Hepatic stellate cell (primary cell): Measurements from ENCODE around the gene MSANTD2.

Source experiments
- DNase-seq: peaks from one replicate; pipeline ENCODE4 v3.0.0; 2011; ENCODE audit warnings: low spot score

The MSANTD2 gene

DNA sequence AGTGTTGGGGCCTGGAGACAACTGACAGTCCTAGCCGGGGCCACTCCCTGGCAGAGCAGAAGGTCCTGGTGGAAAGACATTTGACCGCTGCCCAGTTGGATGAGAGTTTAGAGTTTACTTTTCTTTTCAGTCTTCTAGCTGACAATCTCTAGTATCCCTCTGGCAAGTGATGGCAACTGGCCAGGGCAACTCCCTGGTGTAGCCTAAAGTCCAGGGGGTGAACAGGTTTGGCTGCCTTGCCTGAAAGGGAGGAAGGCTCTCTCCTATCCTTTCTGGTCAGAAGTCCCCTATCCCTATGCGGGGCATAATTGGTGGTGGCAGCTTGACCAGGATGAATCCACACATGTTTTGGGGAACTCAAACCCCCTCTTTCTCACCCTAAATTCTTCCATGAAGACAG lies 16.8 kb upstream of the MSANTD2 start:
- DNase-seq: no peak

DNA sequence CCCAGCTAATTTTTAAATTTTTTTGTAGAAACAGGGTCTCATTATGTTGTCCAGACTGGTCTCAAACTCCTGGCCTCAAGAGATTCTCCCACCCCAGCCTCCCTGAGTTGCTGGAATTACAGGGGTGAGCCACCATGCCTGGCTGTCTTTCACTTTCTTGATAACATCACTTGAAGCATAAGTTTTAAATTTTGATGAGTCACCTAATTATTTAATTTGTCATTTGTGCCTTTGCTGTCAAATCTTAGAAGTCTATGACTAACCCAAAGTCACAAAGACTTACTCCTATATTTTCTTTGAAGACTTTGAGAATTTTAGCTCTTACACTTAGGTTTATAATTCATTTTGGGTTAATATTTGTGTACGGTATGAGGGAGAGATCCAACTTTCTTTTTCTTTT lies 14.5 kb upstream of the MSANTD2 start:
- DNase-seq: no peak

DNA sequence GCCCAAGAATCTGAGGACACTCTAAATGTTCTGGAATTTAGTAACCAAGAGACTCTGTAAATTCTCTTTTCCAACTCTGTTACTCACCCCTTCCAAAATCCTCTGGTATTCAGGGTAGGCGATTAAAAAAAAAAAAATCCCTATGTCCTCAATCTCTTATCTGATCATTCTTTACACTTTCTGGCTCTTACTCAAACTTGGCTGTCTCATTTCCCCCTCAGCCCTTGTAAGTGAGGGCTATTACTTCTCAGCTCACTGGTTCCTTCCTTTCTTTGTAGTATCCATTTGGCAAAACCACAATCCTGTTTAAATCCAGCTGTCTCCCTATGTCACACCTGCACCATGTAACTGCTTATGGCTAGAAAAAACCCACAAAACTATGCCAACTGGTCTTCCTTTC lies 12.7 kb upstream of the MSANTD2 start:
- no peak for DNase-seq

- no peak for DNase-seq
Measured at GRCh38 chr11:124811399-124812125, 11.4 kb upstream of the MSANTD2 start.

DNA sequence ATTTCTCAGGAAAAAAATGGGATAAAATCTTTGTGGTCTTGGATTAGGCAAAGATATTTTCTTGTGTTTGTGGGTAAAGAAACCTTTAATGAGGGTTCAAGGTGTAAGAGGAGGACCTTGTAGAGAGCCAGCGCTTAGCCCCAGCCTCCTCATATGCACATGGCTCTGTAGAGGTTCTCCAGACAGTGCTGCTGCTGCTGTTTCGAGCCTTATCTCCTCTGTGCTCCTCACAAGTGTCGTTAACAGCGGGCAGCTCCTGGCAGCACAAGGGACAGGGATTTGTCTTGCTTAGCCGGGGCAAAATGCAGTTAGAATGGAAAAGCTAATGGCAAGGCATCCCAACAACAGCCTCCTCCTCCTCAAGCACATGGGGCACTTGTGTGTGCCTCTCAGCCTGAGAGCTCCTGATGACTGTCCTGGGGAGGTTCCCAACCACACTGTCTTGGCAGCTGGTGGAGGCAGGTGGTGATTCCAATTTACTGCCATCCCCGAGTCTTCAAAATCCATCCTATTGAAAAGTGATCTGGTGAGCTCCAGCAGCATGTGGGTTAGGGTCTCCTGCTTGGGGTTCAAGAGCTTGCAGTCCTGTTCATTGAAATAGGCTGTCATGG lies 7.6 kb upstream of the MSANTD2 start:
- no peak for DNase-seq

- no peak for DNase-seq
Measured at GRCh38 chr11:124807201-124807600, 7.0 kb upstream of the MSANTD2 start.

- no peak for DNase-seq
Measured at GRCh38 chr11:124804884-124805283, 4.7 kb upstream of the MSANTD2 start.

DNA sequence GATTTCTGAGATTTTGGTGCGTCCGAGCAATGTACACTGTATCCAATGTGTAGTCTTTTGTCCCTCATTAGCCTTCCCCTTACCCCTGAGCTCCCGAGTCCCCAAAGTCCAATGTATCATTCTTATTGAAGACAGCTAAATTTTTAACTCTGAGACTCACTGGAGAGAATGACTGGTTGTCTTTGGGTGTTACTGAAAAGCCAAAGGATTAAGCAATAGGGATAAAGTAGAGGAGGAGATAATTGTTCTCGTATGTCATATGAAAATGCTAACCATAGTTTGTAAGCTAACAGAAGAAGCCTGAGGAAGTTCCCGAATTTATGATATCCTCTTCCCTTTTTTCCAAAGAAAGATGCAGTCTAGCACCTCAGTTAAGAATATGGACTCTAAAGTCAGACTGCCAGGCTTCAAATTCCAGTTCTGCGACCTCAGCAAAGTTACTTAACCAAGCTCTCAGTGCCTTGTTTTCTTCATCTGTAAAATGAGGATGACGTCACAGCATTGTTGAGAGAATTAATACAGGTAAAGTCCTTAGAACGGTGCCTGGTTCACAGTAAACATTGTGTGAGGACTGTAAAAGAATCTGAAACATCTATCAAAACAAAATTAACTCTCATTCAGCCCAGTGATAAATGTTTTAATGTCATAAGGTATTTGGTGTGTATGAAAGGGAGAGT lies 1.6 kb upstream of the MSANTD2 start:
- no peak for DNase-seq

DNA sequence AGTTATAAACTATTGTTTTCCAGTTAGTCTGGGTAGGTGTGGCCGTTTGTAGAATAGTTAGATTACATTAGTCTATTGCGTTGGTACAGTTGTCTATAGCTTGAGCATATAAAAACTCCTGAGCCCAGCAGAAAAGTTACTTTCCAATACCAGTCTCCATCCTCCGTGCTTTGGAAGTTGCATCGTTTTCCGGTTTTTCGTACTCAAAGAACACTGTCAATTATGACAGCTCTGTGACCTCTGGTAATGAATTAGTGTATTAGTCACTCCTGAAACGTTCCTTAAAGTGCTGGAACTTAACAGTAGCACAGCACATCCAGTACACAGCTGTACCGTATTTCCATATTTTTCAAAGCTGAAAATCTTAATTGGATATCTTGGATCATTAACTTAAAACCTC lies 808 bp upstream of the MSANTD2 start:
- peak; percentile 14 for DNase-seq

DNA sequence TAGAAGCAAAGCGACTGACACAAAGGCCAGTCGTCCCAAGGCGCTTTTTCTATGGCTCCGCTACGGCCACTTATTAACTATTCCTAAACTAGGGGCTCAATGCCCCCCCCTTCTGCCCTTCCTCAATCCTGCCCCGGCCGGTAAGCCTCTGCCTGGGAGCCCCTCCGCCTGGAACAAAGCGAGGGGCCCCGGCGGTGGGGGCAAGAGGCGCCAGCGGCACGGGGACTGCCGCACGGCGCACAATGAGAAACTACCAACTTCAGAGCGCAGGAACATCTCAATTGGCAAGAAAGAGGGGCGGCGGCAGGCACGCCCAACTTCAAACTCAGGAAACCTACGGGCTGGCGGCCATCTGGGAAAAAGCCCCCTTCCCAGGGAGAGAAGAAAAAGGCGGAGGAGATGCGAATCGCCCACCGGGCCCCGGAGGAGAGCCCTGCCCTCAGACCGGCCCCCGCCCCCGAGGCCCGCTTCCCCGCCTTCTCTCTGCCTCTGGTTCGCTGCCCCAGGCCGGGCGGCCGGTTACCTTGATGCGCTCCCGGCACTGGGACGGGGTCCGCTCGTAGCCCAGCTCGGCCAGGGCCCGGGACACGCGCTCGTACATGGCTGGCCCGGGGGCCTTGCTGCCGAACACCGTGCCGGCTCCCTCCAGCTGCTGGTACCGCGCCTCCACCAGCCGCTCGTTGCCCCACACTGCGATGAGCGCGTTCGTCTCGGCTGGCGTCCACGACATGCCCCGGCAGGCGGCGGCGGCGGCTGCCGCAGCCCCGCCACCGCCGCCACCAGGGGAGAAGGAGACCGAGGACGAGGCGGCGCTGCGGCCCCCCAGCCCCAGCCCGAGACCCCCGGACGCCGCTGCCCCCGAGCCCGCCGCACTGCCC lies 619 bp downstream of the MSANTD2 start:
- peak; percentile 27 for DNase-seq

DNA sequence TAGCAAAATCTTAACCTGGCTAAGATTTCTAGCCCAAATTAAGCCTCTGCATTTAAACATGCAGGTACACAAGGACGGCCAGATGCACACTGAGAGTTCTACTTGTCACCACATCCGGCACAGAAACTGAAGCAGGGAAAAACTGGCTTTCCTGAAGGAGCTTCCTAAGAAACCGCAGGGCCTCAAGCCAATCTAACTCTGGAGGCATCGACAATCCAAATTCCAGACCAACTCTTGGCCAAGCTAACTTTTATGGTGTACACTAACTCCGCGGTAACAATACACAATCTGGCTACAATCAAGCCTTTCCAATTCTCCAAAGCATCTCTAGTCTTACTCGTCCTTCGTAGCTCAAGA lies 1.2 kb downstream of the MSANTD2 start:
- DNase-seq: peak; percentile 56

DNA sequence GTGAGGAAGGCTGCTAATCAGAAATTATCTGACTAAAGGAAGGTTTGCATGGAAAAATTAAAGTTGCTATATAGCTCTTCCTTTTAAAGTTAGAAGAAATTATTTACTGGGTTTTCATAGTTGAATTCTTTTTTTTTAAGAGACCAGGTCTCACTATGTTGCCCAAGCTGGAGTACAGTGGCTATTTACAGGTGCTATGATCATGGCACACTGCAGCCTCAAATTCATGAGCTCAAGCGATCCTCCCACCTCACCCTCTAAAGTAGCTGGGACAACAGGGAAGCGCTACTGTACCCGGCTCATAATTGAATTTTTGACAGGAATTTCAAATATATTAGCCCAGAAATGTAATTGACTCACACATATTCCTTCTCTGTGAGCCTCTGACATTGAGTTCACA lies 3.9 kb downstream of the MSANTD2 start:
- DNase-seq: no peak

DNA sequence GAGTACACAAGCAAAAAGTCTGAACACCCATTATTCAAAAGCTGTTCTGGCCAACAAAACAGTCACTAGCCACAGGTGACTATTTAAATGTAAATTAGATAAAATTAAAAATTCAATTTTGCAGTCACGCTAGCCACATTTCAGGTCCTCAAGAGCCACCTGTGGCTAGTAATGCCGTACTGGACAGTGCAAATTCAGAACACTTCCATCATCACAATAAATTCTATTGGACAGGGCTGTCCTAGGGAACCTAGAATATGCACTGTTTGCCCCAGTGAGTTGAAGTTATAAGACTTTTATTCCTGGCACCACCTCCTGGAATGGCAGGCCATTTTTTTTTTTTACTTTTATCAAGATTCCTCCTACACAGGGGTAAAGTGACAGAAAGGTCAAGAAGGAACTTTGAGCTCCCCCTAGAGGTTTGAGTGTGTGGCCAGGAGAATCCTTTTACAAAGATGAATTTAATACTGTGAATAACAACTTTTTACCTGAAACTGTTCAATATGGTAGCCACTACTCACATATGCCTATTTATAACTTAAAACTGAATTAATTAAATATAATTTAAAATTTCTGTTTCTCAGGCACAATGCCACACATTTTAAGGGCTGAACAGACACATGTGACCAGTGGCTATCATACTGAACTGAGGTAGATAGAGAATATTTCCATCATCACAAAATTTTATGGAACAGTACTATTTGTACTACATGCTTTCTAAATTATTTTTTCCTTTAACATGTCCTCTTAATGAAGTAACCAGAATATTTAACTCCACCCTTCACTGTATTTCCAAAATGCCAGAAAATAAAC lies 6.5 kb downstream of the MSANTD2 start:
- DNase-seq: peak; percentile 50

GRCh38 chr11:124791626-124792341 lies 8.4 kb downstream of the MSANTD2 start:
- no peak for DNase-seq

GRCh38 chr11:124788521-124788920 lies 11.7 kb downstream of the MSANTD2 start:
- DNase-seq: no peak

- no peak for DNase-seq
Measured at GRCh38 chr11:124784051-124784450, 16.2 kb downstream of the MSANTD2 start.

DNA sequence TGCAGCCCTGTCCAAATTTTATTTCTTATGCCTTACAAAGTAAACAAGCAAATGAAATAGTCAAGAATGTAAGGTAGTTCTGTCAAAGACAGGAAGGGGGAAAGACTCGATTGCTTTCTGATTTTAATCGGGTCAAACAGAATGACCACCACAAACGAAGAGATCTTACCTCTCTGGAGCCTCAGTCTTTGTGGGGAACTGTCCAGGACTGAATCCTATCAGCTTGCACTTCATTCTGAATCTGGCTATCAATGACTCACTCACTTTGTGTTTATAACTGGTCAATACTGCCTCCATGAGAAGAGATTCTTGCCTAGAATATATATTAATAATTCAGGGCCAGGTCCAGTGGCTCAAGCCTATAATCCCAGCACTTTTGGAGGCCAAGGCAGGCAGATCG lies 17.2 kb downstream of the MSANTD2 start:
- DNase-seq: no peak

- DNase-seq: no peak
Measured at GRCh38 chr11:124779568-124779967, 20.6 kb downstream of the MSANTD2 start.

- DNase-seq: no peak
Measured at GRCh38 chr11:124778281-124778680, 21.9 kb downstream of the MSANTD2 start.

DNA sequence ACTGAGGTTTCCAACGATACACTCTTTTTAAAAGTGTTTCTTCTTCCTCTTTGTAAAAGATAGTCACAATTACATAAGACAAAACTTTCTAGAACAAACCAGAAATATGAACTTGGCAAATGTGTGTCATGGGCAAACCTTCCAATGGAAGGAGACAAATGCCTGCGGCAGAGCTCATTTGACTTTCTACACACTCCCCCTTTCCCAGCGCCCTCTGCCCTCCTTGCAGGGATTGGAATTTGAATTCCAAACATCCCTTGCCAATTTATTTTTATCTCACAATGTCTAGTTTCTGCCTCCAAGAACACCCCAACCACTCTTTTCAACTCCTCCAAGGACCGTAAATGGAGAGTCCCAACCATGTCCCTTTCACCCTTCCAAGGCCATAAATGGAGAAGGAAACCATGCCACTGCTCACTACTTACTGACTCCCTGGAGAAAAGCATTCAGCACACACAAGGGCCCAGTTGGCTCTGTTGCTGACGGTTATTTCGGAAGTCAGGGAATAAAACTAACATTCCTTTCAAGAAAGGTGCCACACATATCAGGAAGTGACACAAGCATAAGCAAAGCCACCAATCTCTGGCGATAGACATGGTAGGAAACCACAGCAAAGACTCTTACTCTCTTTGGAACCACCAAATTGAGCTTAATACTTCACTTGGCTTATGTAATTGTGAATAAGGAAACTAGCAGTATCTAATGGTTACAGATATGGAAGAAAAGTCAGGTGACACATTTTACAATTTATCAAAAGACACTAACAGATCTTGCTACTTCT lies 23.2 kb downstream of the MSANTD2 start:
- DNase-seq: peak; percentile 31
